BE2C (cell line): ENCODE measurements around the gene NPPC.

Source experiments
- DNase-seq: peaks from one replicate; pipeline ENCODE4 v3.0.0-alpha.2; 2020
- H3K27me3 ChIP-seq: fragments of 250-450 bp; sonication (Bioruptor Pico); 2 replicates; pipeline ENCODE4 v1.5.1; 2020; ENCODE audit warnings: mild to moderate bottlenecking
- H3K36me3 ChIP-seq: fragments of 250-450 bp; sonication (Bioruptor Pico); 2 replicates; pipeline ENCODE4 v1.5.1; 2020; ENCODE audit warnings: mild to moderate bottlenecking
- H3K4me1 ChIP-seq: fragments of 250-450 bp; sonication (Bioruptor Pico); 2 replicates; pipeline ENCODE4 v1.5.1; 2020
- H3K4me3 ChIP-seq: 2 replicates; pipeline ENCODE4 v1.5.1; 2011; ENCODE audit warnings: low read depth, low read length
- H3K9me3 ChIP-seq: fragments of 250-450 bp; sonication (Bioruptor Pico); 2 replicates; pipeline ENCODE4 v1.5.1; 2020
- CTCF ChIP-seq: IDR thresholded peaks from 2 replicates; pipeline ENCODE4 v1.5.1; 2012; ENCODE audit warnings: mild to moderate bottlenecking, low read depth, low read length

NPPC gene

GRCh38 chr2:231920366-231920765 lies 5.8 kb downstream of the NPPC start:
- no peaks in the 10 kb centered on the region for H3K9me3 ChIP-seq
- no peaks in the 10 kb centered on the region for H3K4me1 ChIP-seq
- no peak for DNase-seq
- no peaks in the 10 kb centered on the region for H3K36me3 ChIP-seq
- no peak overlapping the region for H3K4me3 ChIP-seq
- TF ChIP-seq CTCF, result no peak
- H3K27me3 ChIP-seq, result no peaks in the 10 kb centered on the region

DNA sequence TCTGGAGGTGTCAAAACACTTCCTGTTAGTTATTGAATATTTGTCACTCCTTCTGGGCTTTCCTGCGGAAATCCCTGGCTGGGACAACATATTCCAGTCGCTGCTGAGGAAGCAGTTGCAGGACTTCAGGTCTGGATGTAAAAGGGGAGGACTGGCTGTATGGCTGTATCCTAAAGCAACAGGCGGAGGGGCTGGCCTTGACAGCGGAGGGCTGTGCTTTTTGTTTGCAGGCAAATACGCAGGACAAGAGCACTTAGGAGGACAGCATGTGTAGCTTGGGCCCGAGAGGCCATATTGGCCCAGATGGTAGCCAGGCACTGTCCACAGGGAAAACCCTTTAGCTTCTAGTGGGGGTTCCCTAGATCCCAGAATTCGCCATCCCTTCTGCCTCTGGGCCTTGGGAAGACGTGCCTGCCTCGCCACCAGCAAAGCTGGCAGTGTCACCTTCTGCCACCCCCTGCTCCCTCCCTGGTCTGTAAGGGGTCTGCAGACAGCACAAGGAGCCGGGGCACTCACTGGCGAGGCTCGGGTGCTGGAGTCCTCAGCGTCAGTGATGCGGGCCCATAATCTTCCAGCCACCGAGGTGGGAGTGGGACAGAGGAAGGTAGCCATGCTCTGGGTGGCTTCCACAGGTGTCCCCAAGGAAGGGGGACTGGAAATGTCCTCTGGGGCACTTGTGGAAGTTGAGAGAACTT lies 6.7 kb downstream of the NPPC start:
- peak; percentile 0 for DNase-seq
- Histone ChIP-seq H3K9me3 (no peaks in the 10 kb centered on the region), H3K27me3 (no peaks in the 10 kb centered on the region), H3K4me3 (no peak overlapping the region), H3K4me1 (no peaks in the 10 kb centered on the region), H3K36me3 (no peaks in the 10 kb centered on the region)
- TF ChIP-seq CTCF, result no peak

GRCh38 chr2:231918501-231919330 lies 7.5 kb downstream of the NPPC start:
- no peak for DNase-seq
- no peaks in the 10 kb centered on the region for H3K27me3 ChIP-seq
- no peak overlapping the region for H3K4me3 ChIP-seq
- H3K9me3 ChIP-seq, result no peaks in the 10 kb centered on the region
- no peaks in the 10 kb centered on the region for H3K4me1 ChIP-seq
- no peak for TF ChIP-seq CTCF
- no peaks in the 10 kb centered on the region for H3K36me3 ChIP-seq

- Histone ChIP-seq H3K36me3 (no peaks in the 10 kb centered on the region), H3K27me3 (no peaks in the 10 kb centered on the region), H3K4me3 (no peak overlapping the region), H3K9me3 (no peaks in the 10 kb centered on the region), H3K4me1 (no peaks in the 10 kb centered on the region)
- peak; percentile 39 for DNase-seq
- no peak for TF ChIP-seq CTCF
Observed at GRCh38 chr2:231917280-231918066, 8.7 kb downstream of the NPPC start.

- no peak for TF ChIP-seq CTCF
- Histone ChIP-seq H3K27me3 (no peaks in the 10 kb centered on the region), H3K9me3 (no peaks in the 10 kb centered on the region), H3K36me3 (no peaks in the 10 kb centered on the region), H3K4me1 (no peaks in the 10 kb centered on the region), H3K4me3 (no peak overlapping the region)
- no peak for DNase-seq
Observed at GRCh38 chr2:231914077-231914690, 12.0 kb downstream of the NPPC start.
